ENCODE data around the gene ADAMTS19. TPM values are rescaled to one million over a fixed set of nuclear protein-coding genes. Genes with fewer than 3 reads are reported as not detected.

Gene ADAMTS19
- total RNA-seq, 1 donor from 2014 or later, result not detected

DNA sequence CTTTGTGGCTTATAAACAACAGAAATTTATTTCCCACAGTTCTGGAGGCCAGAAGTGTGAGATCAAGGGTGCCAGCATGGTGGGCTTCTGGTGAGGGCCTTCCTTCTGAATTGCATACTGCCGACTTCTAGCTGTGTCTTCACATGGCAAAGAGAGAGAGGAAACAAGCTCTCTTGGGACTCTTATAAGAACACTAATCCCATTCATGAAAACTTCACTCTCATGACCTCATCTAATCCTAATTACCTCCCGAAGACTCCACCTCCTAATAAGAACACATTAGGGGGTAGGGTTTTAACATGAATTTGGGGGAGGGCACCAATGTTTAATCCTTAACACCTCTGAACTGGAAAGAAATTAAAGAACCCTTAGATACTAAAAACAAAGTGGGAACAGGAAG, 211.9 kb downstream of the ADAMTS19 start:
- DNase-seq (ENCODE audit: low read depth), result no peak

DNA sequence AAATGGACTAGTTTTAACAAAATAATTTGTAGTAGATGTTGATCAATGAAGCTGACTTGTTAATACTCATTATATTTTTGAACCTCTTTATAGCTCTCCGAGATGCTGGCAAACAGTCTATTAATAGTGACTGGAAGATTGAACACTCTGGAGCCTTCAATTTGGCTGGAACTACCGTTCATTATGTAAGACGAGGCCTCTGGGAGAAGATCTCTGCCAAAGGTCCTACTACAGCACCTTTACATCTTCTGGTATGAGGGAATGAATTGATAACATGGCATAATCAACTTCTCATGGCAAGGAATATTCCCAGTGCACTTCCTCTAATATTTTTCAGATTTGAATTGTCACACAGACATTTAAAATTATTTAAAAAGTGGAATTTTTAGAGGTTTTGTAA, 219.6 kb downstream of the ADAMTS19 start:
- DNase-seq (ENCODE audit: low read depth), result no peak

DNA sequence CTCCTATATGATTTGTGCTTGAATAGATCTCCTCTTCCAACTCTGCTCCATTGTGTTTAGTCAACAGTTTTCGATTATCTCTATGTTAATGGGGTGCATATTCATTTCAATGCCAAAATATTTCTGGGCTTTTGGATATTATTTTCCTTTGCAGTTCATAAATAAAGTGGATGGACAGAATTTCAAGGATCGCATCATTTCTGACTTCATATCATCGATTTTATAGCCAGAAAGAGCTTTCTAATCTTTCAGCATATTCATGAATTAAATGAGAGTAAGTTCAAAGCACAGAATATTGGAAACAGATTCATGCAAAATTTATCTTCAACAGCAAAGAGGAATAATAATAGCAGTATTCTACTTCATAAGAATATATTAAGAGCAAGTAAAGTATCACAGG, 227.8 kb downstream of the ADAMTS19 start:
- DNase-seq (ENCODE audit: low read depth), result no peak

DNA sequence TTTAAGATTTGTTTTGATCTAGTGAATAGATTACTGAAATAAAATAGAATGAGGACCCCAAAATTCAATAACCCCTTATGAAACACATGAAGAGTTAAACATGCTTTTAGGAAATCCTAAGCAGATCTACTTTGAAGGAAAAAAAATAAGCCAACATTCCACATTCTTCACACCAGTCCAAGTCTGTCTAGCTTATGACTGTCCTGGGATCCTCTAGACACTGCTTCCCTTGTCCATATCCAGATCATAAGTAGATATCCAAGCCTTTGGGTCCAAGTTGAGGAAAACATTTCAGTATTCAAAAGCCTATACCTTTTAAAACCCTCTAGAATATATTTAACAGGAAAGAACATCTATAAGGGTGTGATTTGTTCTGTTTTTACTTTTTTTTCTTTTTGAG, 228.9 kb downstream of the ADAMTS19 start:
- no peak for DNase-seq (ENCODE audit: low read depth)

DNA sequence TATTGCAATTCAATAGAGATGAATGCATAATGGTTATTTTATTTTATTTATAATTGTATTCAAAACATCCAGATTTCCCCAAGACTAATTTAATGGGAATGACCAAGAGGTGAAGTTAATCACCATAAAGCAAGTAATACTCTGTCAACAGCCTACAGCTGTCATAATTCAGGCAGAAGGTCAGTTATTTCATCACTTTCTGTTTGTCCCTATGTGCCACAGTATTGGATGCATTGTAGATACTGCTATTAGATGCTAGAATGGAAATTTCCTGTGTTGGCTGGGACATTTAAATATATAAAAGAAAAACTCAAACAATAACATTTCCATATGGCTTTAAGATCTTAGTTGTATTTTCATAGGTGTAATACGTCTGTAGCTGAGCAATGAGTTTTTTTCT, 231.1 kb downstream of the ADAMTS19 start:
- no peak for DNase-seq (ENCODE audit: low read depth)

DNA sequence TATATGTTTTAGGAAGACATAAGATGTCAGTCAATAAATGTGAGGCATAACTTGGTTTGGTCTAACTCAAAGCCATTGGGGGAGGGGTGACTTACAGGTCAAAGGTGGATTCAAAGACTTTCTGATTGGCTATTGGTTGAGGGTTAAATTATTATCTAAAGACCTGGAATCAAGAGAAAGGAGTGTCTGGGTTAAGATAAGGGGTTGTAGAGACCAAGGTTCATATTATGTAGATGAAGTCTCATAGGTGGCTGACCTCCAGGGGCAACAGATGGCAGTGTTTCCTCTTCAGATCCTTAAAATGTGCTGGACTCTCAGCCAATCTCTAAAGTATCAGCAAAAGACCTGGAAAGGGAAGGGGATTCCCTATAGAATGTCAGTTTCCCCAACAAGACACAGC, 236.5 kb downstream of the ADAMTS19 start:
- DNase-seq (ENCODE audit: low read depth), result no peak

DNA sequence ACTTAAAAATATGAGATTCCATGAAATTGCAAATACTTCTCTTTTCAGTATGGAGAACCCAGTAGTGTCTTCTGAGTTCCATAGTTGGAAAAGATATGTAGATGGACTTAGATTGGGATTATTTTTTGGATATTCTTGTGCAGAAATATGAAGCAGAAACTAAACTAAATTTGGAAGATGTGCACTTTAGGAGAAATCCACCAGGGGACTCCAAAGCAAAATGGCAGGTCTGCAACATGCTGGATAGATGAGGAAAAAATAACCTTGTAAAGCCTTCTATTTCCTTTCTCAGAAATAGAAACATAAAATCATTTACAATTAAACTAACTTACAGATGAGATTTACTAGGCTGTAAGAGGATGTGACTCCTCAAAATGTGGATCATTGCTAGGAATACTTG, 238.6 kb downstream of the ADAMTS19 start:
- no peak for DNase-seq (ENCODE audit: low read depth)

DNA sequence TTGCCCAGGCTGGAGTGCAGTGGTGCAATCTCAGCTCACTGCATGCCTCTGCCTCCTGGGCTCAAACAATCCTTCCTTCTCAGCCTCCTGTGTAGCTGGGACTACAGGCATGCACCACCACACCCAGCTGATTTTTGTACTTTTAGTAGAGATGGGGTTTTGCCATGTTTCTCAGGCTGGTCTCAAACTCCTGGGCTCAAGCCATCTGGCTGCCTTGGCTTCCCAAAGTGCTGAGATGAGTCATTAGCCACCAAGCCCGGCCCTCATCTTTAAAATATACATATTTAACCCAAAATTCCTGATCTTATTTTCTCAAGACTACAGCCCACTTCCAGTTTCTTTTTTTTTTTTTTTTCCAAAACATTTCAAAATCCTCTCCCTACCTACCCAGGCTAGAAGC, 256.1 kb downstream of the ADAMTS19 start:
- DNase-seq (ENCODE audit: low read depth), result no peak

DNA sequence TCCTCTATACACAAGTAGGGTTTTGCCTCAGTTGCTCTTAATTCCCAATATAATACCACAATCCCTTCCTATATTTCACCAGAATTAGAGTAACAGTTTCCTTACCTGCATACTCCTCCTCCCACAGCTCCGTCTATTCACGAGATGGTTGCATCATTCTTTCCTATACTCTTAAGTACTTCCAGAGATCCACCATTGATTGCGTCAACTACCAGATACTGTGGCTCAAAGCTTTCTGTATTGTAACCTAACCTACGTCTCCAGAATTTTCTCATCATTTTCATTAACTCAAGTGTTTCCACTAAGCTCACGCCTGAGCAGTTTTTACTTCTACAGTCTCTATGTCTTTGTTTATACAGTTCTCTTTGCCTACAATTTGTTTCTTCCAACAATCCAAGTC, 256.6 kb downstream of the ADAMTS19 start:
- DNase-seq (ENCODE audit: low read depth), result no peak

DNA sequence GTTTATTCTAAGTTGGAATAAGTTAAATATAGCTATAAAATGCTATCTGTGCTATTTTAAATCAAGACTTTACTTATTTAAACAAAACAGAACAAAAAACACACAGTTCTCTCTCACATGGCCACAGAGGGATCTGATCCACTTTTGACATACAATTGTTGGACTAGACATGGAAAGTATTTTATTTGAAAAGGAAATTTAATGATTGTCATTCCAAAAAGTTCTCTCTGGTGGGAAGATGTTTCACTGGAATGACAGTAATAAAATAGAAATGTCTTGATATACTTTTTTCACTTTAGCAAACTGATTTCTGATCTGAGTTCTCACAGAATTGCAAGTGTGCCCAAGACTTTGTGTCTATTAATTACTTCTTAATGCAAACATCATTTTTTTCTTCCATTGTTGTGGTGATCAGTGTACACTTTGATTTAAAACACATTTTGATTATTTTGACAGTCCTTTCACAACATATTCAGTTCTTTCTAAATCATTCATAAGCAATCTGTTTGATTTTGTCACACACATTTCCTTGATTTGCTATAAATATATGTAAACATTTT, 257.7 kb downstream of the ADAMTS19 start:
- no peak for DNase-seq (ENCODE audit: low read depth)

DNA sequence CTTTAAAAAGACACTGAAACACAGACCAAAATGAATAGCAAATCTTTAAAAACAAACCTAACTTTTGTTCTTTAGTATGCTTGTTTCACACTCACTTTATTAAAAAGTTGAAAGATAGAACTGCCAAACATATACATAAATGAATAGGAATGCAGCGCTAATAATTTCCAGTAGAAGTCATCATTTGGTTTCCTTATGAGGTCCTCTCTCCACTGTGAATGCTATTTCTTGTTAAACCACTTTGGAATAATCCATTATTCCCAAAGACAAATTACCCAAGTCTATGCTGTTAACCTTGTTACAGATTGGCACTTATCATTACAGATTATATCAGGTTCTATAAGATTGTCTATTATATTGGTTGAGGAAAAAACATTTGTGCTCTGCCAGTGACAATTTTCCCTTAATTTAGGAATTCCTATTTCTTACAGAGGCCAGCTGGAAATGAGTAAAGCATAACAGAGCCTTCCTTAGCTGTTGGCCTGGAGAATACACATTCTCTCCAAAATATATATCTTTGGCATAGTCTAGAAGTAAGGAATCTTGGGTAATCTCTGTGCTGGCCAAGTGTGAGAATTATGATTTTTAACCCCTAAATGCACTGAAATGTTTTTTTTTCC, 258.5 kb downstream of the ADAMTS19 start:
- DNase-seq (ENCODE audit: low read depth), result no peak

DNA sequence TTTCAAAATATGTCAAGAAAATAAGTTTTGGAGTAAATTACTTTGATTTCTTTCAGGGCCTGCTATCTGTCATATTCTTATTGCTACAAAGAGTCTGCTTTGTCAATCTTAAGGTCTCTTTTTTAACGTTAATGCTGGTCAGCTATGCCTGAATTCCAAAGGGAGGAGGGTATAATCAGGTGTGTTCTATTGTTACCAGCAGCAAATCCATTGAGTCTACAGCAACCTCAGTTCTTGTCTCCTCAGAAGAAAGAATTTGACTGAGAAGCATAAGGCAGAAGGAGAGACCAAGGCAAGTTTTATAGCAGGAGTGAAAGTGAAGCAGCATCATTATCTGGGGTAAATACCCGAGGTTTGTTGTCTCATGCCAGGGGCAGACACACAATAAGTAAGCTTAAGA, 264.1 kb downstream of the ADAMTS19 start:
- DNase-seq (ENCODE audit: low read depth), result no peak

DNA sequence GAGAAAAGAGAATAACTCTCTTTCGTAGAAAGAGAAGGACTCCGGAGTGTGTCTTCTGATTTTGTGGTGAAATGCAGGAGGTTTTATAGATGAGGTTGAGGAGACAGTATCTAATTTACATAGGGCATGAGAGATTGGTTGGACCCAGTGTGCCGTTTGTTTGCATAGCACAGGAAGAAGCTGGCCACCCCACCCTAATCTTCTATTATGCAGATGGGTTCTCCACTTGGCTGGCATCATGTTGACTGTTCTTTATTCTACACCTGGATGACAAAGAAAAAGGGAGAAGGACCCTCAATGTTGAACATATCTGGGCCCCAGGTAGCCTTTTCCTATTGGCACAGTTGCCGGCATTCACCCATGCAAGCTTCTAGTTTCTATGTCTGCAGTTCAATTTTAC, 264.5 kb downstream of the ADAMTS19 start:
- DNase-seq (ENCODE audit: low read depth), result no peak

DNA sequence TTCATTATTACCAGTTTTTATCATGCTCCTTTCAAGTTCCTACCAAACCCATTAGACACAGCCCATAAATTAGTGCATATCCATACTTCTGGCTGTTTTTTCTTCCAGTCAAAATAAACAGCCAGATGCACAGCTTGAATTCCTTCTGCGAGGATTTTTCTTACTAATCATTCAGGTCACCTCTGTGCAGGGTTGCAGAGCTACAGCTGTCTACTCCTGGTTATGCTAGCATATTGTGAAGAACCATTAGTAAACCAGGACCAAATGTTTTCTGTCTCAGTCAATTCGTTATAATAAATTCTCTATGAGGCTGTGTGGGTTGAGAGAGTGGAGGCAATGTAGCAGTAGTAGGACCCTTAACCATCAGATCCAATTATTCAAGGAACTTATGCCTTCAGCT, 279.7 kb downstream of the ADAMTS19 start:
- no peak for DNase-seq (ENCODE audit: low read depth)

DNA sequence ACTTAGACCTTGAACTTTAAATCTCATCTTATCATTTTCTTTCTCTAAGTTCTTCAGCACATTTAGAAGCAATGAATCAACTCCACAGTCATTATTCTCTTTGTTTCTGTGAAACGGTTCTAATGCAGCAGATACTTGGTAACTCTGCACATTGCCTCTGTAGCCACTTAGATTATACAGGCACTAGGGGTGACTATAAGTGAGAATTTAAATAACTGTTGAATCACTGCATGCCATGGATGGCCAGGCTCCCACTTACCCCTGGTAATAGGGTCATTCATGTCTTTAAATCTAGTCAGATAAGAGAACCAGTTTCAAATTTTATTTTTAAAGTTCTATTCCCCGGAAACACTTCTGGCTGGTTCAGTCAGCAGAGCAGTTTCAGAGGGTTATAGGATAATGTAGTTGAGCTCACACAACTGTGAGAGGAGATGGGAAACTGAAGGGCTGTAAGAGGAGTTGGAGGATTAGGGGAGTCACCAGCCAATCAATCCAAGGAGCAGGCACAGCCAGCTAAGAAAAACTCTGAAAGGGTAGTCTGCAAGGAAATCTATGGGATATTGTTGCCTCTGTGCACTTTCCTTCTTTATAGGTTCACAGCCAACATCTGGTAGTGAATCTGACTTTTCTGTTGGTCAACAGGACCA, 283.6 kb downstream of the ADAMTS19 start:
- DNase-seq (ENCODE audit: low read depth), result no peak

DNA sequence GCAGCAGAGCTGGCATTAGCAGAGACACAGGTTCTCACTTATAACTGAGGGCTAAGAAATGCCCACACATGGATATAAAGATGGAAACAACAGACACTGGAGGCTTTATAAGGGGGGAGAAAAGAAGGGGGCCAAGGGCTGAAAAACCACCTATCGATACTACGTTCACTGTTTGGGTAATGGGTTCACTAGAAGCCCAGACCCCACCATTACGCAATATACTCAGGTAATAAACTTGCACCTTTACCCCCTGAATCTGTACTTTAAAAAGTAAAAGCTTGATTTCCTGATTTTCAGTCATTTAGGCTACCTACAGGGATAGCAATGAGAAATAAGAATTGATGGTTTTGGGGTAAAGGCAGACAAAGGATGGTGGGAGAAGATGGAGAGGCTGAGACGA, 285.9 kb downstream of the ADAMTS19 start:
- DNase-seq (ENCODE audit: low read depth), result no peak

DNA sequence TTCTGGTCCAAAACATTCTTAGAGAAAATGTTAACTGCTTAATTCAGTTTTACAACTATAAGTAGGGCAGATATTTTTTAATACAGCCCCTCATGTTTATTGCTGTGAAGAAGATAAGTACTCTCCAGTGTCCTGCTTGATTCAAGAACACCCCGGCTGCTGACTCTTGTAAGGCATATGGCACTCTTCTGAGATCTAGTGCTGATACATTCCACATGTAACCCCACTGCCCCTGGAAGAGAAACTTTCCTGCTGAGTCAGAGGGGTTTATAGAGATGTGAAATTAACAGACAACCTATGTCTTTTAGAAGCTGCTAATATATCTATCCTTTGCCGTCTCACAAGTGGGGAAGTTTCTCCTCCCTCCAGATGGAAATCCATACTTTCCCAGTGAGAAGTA, 286.8 kb downstream of the ADAMTS19 start:
- DNase-seq (ENCODE audit: low read depth), result no peak

DNA sequence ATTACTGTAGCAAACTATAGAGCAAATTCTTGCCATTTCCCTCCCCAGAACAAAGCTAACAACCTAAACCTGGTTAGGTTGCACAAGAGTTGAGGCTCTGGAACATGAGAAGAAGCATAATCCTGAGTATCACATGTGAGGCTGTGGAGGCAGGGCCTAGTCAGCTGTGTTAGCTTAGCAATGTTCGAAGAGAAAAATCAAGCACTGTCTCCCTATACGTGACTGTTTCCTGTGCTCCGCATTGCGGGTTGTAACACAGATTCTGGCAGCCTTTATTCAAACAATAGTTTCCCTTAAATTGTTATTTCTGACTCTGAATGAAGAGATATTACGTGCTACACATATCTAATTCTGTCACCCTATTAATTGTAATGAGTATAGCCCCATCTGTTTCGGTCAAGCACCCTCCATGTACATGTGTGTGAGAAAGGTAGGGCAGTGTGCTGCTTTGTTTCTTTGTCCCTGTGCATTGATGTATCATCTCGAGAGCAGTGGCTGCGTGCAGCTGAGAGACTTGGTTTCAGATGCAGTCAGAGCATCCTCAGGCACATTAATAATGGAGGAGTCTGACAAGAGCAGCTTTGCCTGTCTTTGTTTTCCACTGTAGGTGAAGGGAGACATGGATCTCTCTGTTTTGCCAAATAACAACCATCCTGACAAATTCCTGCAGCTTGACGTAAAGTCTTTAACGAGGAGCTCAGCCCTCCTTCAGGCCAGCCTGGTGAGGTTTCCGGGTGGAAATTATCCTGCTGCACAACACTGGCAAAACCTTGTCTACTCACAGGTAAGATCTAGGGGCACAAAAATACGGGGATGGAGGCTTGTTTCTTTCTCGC, 287.7 kb downstream of the ADAMTS19 start, which contains the start of gene MINAR2:
Gene MINAR2, plus strand, starts transcription at position 523 of the 836 bp plus-strand sequence. Its CDS starts 97 bp downstream, at position 620.
- no peak for DNase-seq (ENCODE audit: low read depth)

DNA sequence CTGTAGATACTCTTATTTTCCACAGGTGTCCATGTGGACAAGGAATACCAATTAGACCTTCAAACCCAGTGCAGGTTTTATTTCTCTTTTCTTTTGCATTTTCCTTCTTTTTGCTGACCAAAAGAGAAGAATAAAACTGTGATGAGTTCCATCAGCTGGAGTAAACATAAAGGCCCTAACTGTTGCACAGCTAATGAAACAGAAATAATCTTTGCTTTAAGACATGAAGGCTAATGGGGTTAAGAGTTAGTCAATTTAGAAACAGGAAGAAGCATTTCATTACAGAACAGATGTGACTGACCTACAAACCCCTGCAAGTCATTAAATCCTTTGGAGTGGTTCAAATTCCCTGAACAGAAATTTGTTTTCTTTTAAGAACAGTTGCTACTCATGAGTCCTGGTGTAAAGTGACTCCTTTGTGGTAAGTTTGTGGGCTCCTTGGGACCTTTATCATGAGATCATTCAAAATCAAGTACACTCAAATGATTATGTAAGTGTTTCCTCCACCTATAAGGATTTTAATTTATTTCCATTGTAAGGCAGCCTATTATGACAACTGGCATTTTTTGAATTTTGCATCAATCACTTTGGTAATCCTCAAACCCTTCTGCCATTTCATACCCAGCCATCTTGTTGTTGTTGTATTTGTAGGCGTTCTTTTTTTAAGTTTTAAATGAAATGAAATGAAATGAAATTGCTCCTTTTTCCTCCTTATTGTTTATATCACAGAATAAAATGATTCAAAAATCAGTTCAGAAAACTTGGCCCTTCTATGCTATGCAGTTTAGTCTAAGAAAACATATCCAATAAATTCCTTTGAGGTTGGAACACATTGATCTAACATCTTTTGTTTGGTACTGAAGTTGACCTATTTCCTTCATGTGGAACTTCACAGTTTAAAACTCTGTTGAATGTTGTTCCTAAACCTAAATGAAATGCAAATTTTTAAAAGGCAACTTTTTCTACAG, 289.1 kb downstream of the ADAMTS19 start:
- peak; percentile 58 for DNase-seq (ENCODE audit: low read depth)

DNA sequence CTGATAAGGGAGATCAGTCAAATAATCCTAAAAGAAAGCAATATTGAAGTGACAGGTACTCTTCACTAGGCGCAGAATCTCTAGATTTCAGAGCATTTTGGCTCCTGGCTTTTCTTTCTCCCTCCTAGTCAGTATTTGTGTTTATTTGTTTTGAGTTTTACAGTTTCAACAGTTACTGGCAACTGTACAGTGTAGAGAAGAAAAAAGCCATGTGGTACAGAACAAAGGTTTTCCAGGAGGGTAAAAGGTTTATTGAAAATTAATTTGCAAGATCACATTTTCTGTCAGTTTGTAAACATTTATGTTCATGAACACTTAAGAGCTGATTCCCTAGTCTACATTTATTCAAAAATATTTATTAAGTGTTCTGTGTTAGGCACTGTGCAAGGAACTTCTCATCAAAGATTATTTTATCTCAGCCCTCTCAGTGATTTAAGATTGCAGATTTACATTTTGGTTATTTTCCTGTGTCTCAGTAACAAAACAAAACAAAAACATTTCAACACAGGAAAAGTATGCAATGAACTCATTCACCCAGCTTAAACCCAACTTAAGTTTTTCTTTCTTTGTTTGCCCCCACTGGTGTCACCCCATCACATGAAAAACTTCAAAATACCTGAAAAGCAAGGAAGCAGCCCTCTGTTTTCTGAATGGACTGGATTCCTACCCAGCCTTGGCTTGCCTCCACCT, 300.7 kb downstream of the ADAMTS19 start:
- DNase-seq (ENCODE audit: low read depth), result no peak

All from myocyte (in vitro differentiated cells).